GM19467 (cell line): ENCODE results near the gene GET4.
"Not testable (repeated sequence)": the region's sequence is repeated elsewhere in the genome, so short reads cannot be mapped to it uniquely, and the experiment has no call there.

ENCODE experiments used
- ATAC-seq: cut with Tn5 transposase; IDR thresholded peaks from one replicate; pipeline ENCODE4 v1.9.1; 2021; ENCODE audit warnings: mild to moderate bottlenecking, moderate library complexity; ENCODE audit not compliant: unreplicated experiment

Gene GET4

DNA sequence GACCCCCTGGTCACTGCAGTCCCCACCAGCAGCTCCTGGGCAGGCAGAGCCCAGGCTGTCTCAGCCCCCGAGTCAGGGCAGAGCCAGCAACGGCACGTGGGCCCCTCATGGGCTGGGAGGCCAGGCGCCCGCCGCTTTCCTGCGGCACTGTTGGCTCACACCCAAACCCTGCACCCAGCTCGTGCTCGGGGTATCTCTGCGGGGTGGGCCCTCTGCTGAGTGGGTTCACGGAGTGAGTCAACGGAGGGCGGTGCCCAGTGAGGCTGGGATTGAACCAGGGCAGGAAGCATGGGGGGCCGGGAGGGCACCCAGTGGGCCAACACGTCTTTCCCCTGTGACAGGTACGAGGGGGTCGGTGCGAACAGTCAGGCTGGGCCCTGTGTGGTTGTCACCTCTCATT lies 49.2 kb downstream of the GET4 start:
- no peak for ATAC-seq

DNA sequence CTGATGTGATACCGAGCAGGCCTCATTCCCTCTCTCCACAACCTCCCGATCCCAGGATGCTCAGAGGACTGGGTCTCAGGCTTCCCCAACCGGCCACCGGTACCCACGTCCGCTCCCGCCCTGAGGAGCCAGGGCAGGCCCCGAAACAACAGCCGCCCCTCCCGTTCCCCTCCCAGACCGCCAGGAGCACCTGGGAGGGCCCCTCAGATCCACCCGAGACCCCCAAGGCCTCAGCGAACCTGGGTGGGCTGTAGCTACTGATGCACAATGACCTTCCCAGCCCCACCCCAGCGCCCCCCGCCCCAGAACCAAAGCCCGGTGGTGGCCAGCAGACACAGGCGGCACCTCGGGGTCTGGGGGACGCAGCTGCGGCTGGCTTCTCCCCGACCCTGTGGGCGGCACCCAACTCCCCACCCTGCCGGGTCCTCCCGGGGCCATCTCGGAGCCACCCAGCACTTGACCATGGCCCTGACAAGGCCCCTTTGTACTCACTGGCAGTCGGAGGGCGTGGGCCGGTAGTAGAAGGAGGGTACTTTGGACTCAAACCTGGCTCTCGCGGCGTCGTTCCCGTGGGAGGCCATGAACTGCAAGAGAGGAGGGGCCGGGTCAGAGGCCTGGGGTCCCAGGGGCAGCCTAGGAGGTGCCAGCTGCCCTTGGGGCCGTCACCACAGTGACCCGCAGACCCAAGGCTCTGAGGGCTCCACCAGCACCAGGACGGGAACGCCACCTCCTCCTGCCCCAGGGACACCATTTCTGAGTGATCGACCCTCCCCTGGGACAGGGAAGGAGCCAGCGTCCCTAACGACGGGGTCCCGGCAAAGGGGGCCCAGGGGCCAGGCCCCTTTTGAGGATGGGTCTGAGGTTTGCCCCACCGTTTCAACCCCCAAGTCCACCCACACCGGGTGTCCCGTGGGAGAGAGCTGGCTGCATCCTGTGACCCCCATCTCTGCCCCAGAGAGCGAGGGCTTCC lies 50.0 kb downstream of the GET4 start:
- no peak for ATAC-seq

DNA sequence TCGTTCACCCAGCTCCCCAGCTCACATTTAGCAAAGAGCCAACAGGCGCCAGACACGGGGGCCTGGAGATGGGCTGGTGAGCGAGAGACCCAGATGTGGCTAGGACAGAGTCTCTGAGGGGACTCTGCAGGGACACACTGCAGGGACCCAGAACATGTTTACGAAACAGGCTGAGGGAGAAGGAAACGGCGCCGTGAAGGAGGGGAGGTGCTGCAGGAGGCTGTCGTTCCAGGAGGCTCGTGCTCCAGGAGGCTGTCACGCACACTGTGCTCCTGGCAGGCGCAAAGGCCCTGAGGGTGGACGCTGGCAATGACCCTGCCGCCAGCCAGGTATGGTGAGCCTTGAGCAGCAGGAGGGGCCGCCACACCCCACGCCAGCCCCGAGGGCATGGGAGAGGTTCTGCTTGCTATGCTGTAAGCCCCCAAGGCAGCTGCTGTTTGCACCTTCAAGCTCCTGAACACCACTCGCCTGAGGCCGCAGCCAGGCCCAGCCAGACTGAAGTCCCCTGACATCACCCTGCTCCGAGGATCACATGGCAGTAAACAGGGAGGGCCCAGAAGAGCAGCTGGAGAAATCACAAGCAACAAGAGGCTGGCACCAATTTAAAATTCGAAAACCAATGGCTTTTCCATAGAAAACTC lies 50.8 kb downstream of the GET4 start:
- ATAC-seq: no peak

DNA sequence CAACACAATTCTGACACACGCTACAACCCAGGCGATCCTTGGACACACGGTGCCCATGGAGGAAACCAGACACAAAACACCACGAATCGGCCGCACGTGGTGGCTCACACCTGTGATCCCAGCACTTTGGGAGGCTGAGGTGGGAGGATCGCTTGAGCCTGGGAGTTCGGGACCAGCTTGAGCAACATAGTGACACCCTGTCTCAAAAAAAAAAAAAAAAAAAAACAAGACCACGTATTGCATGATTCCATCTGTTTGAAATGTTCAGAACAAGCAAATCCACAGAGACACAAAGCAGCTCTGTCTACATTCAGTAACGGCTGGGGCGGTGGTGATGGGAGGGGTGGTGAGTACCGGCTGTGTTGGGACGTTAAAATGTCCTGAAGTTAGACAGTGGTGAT lies 53.0 kb downstream of the GET4 start:
- no peak for ATAC-seq

- no peak for ATAC-seq
These were observed 54.8 kb downstream of the GET4 start for GRCh38 chr7:930975-931758.

- ATAC-seq: no peak
These were observed 55.7 kb downstream of the GET4 start for GRCh38 chr7:931871-932650.

- no peak for ATAC-seq
These were observed 56.3 kb downstream of the GET4 start for GRCh38 chr7:932651-932975.

DNA sequence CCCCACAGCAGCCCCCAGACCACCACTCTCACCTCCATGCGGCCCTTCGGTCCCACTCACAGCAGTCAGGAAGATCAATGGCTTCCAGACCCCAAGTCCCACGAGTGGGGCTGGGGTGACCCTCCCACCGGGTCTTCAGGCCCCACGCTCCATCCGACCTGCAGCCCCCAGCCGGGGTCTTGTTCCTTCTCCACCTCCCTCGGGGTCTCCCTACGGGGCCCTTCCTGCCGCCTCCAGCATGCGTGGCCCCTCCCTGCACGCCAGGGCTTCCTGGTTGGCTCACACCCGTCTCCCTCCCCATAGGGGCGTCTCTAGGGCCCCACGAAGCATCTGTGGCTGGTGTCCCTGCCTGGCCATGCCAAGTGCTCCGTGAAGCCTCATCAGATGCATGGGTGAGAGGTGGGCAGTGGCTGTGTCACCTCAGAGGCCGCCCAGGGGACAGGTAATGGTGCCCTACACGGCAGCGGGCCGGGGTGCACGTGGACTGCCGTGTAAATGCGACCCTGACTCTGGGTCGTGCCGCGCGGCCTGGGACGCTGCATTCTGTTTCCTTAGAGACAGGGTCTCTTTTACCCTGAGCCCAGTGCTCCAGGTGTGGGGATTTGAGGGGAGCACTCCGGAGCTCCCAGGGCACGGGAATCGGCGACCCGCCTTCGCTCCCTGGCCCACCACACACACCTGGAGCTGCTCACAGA lies 58.3 kb downstream of the GET4 start:
- no peak for ATAC-seq

- no peak for ATAC-seq
These were observed 59.0 kb downstream of the GET4 start for GRCh38 chr7:935164-935873.

DNA sequence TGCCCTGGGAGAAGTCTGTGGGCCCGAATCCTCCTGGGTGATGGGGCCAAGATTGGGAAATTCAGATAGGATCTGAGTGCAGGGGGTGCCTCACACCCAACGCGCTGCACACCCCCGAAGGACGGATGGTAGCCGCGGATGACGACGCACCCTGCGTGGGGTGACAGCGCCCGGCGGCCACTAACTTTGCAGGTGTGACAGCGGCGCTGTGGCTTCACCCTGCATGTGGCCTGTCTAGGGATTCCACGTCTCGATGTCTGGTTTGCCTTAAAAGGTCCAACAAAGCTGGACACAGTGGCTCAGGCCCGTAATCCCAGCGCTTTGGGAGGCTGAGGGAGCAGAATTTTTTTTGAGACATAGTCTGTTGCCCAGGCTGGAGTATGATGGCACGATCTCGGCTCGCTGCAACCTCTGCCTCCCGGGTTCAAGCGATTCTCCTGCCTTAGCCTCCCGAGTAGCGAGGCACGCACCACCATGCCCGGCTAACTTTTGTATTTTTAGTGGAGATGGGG lies 59.6 kb downstream of the GET4 start:
- ATAC-seq: no peak

GRCh38 chr7:936386-937054 lies 60.2 kb downstream of the GET4 start:
- peak; percentile 87 for ATAC-seq

DNA sequence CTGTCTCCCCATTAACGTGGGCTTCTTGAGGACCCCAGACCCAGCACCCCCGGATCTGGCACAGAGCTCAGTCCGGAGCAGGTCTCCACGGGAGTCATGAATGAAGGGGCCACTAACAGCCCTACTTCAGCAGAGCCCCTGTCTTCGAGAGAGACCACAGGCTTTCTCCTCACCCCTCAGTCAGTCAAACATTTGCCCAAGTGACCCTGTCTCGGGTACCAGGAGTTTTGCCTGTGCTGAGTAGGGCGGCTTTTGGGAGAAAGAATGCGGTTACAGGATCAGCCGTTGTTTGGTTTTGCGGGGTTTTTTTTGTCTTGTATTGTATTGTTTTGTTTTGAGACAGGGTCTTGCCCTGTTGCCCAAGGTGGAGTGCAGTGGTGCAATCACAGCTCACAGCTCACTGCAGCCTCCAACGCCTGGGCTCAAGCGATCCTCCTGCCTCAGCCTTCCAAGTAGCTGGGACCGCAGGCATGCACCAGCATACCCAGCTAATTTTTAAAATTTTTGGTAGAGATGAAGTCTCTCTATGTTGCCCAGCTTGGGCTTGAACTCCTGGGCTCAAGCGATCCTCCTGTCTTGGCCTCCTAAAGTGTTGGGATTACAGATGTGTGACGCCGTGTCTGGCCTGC lies 61.6 kb downstream of the GET4 start:
- no peak for ATAC-seq

- no peak for ATAC-seq
These were observed 62.3 kb downstream of the GET4 start for GRCh38 chr7:938546-939185.

- no peak for ATAC-seq
These were observed 63.5 kb downstream of the GET4 start for GRCh38 chr7:939843-940242.

GRCh38 chr7:940599-941408 lies 64.5 kb downstream of the GET4 start:
- ATAC-seq: no peak

DNA sequence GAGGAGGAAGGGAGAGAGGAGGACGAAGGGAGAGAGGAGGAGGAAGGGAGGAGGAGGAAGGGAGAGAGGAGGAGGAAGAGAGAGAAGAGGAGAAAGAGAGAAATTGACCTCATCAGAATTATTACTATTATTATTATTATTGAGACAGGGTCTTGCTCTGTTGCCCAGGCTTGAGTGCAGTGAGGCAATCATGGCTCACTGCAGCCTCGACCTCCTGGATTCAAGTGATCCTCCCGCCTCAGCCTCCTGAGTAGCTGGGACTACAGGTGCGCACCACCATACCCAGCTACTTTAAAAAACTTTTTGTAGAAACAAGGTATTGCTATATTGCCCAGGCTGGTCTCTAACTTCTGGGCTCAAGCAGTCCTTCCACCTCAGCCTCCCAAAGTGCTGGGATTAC lies 67.4 kb downstream of the GET4 start:
- ATAC-seq: not testable (repeated sequence)

- no peak for ATAC-seq
These were observed 68.4 kb downstream of the GET4 start for GRCh38 chr7:944744-945143.
